8988T (cell line): ENCODE results near the gene ATG14.
"Not testable (repeated sequence)": the region's sequence is repeated elsewhere in the genome, so short reads cannot be mapped to it uniquely, and the experiment has no call there.

Source experiments
- DNase-seq: peaks from one replicate; pipeline ENCODE4 v3.0.0; 2011

ATG14 gene, protein sequence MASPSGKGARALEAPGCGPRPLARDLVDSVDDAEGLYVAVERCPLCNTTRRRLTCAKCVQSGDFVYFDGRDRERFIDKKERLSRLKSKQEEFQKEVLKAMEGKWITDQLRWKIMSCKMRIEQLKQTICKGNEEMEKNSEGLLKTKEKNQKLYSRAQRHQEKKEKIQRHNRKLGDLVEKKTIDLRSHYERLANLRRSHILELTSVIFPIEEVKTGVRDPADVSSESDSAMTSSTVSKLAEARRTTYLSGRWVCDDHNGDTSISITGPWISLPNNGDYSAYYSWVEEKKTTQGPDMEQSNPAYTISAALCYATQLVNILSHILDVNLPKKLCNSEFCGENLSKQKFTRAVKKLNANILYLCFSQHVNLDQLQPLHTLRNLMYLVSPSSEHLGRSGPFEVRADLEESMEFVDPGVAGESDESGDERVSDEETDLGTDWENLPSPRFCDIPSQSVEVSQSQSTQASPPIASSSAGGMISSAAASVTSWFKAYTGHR

DNA sequence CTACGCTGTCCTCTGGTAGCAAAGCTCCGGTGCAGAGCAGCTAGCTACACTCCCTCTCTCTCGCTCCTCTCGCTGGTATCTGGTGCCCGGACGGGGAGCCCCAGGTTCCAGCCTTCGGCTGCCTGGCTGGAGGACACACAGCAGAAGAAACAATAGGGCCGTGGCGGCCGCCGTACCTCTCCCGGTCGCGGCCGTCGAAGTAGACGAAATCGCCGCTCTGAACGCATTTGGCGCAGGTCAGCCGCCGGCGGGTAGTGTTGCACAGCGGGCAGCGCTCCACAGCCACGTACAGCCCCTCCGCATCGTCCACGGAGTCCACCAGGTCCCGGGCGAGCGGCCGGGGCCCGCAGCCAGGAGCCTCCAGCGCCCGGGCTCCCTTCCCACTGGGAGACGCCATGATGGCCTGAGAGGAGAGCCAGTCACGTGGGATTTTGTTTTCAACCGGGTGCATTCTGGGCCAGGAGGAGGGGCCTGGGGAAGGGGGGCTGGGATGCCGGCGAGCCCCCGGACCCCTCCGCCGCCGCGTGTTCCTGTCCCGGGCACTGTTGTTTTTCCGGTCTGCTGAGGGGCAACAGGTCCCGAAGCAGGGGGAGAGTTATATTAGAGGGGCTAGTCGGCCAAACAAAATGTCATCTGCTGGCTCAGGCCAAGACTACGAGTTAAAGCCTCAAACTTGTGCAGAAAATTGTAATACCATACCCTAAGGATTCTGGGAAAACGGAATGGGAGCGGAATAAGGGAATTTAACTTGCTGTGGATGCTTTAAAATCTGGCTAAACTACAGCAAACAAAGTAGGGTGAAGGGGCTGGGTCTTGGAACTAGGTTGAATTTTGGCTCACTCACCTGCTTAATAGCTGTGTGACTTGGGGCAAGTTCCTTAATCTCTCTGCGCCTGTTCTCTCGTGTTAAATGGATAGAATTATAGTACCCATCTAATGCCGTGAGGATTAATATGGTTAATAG, at the start of gene ATG14:
ATG14 (minus strand) TSS at position 405 of the 964 bp plus-strand sequence; CDS start at position 397, 8 bp downstream.
- DNase-seq = peak; percentile 66

DNA sequence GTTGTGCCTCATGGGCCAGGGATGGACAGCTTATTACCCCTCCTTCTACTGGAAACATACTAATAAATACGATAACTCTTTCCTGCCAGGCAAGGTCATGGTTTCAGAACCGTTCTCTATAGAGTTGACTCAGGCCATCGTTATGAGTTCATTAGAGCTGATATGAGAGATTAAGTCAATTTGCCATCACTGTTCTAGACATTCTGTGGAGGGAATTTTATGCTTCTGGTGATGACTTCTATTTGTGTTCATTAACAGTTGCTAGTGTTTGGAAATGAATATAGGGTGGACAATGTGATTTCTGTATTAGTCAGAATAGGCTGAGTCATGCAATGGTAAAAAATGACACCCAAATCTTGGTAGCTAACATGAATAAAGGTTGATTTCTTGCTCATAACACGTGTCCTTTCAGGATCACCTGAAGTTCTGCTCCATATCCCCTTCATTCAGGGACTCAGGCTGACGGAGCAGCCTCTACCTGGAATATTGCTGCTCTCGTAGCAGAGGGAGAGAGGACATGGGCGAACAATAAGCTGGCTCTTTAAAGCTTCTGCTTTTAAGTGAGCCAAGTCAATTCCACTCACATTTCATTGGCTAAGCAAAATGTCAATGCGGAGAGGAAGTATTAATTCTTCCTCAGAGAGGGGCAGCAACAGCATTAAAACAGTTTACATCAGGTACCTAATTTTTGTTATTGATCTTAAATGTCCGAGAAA, 47.3 kb upstream of the ATG14 start:
- no peak for DNase-seq

DNA sequence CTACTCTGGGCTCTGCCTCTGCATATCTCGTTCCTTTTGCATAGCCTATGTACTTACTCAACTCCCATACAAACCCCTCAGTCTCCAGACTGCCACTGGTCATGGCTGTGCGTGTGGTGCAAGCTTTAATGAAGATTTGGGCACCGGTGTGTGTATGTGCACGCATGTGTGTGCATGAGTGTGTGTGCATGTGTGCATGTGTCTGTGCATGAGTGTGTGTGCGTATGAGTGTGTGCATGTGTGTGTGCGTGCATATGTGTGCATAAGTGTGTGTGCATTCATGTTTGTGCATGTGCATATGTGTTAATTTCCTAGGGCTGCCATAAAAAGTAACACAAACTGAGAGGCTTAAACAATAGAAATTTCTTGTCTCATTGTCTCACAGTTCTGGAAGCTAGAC, 45.9 kb upstream of the ATG14 start:
- no peak for DNase-seq

DNA sequence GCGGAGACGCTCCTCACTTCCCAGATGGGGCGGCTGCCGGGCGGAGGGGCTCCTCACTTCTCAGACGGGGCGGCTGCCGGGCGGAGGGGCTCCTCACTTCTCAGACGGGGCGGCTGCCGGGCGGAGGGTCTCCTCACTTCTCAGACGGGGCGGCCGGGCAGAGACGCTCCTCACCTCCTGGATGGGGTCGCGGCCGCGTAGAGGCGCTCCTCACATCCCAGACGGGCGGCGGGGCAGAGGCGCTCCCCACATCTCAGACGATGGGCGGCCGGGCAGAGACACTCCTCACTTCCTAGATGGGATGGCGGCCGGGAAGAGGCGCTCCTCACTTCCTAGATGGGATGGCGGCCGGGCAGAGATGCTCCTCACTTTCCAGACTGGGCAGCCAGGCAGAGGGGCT, 44.8 kb upstream of the ATG14 start:
- DNase-seq = not testable (repeated sequence)

DNA sequence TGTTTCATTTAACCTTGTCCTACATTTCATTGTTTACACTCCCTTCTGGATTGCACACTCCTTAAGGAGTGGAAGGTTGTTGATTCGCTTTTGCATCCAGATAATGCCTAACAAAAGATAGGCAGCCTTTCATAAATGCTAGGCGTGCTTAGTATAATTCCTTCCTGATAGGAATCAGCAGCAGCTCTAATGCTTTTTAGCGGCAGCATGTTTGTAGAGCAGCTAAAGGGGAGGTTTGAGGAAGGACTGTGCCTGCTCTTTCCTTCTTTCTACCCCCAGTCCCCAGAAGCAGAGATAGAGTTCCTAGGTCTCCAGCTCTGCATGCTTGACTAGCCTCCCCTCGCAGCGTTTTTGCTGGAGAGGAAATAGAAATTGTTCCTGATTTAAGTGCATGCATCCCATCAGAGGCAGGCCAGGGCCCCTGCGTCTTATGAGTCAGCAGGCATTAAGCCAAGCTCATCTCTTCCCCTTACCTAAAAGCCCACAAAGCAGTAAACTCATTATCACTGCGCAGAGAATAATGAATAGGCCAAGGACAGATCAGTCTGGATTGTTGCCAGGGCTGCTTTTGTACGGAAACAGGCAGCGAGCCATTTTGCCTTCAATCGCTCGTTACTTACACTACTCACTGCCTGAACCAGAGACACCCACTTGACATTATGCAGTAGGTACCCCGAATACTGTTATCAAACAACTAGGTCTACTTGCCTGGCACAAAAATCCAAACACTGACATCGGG, 42.8 kb upstream of the ATG14 start:
- DNase-seq = no peak

DNA sequence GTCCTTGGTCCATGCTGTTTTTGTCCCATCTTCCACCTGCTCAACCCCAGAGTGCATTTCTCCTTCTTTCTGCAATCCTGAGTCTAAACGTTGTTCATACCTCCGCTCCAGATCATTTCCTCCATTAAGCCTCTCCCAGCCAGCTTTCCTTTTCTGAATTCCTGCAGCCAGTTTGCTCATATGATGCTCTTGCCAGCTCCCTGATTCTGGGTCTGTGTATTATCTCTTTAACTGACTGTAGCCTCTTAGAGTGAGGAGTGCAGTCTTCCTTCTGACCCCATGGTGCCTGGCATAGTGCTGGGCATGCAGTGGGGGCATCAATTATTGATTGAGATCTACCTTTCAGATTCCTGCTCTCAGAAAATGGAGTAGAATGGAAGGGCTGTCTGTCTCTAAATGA, 40.3 kb upstream of the ATG14 start:
- DNase-seq = no peak

DNA sequence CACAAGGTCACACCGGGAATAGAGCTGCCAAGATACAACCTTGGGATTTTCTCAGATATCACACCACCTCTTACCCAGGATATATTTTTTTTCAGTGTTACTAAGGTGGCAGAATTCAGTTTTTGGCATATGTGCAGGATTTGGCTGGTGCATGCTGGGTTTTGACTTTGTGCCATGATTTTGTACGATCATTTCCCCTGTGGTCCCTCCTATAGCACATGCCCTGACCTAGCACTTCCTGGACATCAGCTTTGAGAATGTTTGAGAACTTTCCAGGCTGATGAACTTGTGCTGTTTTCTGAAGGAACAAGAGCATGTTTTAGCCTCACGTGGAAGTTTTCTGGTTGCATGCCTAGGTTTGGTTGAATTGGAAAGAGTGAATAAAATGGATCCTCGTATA, 39.8 kb upstream of the ATG14 start:
- DNase-seq = no peak

DNA sequence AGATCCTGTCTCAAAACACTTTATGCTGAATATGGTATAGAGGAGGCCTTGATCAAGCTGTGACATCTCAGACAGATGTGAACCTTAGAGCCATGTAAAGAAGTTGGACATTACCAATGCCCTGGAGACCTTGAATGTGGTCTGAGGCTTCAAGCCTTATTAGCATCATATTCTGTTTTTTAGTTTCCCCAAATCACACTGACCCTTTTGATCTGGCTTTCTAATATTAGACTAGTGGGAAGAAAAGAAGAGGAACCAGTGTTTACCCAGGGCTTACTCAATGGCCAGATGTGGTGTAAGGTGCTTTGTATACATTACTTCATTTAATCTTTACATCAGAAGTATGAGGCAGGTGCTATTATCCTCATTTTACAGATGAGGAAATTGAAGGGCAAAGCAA, 39.4 kb upstream of the ATG14 start:
- no peak for DNase-seq

DNA sequence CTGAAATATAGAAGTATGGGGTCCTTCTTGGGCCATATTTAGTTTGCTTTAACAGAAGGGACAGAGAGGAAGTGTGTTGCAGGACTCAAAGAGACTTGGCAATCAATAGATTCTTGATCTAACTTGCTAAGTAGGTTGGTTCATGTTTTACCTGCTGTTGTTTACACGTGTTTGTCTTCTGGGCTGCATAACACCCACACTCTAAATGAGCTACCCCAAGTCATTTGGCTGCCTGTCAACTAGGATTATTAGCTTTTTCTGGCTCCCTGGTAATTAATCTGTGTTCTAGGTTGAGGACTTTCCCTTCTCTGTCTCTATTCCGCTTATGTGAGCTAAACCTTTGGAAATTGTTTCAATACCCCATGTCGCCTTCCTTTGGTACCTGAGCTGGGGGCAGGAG, 38.9 kb upstream of the ATG14 start:
- DNase-seq = no peak

DNA sequence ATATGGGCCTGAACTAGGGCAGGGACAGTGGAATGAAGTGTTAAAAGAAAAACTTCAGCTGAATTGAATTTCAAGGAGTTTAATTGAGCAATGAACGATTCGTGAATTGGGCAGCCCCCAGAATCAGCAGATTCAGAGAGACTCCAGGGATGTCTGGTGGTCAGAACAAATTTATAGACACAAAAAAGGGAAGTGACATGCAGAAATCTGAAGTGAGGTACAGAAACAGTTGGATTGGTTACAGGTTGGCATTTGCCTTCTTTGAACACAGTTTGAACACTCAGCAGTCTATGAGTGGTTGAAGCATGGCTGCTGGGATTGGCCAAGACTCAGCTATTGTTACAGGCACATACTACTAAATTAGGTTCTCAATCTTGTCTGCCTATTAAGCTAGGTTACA, 38.5 kb upstream of the ATG14 start:
- DNase-seq = no peak

DNA sequence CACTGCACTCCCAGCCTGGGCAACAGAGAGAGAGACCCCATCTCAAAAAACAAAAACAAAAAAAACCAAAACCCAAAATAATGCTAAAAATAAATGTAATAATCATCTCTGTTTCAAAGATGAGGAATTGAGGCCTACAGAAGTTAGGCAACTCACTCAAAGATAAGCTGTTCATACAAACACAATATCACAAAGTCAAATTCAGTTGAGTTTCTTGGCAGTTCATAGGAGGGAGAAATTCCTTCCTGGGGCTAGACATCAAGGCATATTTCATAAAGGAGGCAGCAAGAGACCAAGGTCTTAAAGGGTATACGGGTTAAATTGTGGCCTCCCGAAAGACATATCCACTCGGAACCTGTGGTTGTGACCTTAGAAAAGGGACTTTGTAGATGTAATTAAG, 37.5 kb upstream of the ATG14 start:
- no peak for DNase-seq

DNA sequence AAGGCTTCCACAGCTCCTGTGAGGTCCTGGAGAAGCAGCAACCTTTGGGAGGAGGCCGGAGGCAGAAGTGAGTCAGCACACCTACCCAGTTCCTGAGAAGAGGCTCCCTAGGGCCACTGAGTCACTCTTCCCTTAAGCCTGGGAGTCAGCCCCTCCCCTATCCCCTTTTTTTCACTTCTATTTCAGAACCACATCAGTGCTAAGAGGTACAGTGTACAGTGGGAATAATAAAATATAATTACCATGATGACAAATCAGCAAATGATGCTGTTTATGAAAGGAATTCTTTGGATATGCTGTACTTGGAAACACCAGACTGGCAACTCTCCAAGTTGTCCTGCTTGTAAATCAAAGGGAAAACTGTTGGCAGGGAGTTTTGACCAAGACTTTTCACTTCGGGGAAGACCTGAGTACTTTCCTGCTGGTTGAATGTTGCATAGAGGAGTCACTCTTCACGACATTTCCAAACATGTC, 36.5 kb upstream of the ATG14 start:
- DNase-seq = peak; percentile 56

DNA sequence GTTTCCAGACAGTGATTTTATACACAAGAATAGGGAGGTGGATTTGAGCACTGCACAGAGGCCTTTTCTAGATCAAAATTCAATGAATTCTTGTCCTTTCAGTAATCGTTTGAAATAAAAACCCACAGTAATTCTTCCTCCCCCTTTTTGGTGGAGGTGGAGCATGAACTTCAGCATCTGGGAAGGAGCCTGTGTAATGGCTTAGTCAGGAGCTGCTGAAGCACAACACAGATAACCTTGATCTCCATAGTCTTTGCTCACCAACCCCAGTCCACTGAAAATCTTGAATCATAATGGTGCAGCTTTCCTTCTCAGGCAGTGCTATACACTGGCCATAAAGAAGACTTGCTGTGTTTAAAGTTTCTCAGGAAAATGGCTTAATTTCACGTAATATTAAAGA, 35.2 kb upstream of the ATG14 start:
- DNase-seq = no peak

DNA sequence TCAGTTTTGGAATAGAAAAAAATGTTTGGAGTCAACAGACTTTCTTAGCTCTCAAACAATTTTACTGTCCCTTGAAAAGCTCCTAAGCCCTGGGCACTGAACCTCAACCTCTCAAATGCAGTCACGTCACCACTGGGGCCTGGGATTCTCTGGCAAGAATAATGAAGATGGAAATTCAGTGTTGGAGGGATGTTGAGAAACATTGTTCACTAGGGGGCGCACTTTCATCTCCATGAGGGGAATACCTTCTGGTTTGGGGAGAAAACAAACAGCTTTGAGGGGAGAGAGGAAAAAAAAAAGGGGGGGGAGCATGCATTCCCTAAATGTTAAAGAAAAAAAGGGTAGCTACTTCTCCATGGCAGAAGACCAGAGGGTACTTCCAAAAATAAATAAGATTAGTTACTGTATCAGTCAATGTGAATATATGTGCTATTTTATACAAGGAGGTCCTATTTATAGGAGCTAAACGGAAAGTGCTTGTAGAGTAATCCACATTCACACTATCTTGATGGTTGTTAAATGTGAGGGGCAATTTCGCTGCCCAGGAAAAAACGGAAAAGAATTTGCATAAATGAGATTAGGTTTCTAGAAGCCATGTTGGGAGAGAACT, 34.6 kb upstream of the ATG14 start:
- DNase-seq = no peak

DNA sequence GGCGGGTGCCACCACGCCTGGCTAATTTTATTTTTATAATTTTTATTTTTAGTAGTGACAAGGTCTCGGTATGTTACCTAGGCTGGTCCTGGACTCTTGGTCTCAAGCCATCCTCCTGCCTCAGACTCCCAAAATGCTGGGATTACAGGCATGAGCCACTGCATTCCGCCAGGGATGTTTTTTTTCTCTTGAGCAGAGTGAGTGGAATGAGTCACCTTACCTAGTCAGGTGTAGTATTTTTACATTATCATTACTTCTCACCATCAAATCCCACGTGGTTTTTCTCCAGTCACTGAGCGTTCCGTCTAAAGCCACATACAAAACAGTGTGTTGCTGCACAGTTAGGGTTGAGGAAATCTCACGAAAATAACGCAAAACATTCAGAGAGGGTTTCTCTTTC, 29.7 kb upstream of the ATG14 start:
- DNase-seq = no peak

DNA sequence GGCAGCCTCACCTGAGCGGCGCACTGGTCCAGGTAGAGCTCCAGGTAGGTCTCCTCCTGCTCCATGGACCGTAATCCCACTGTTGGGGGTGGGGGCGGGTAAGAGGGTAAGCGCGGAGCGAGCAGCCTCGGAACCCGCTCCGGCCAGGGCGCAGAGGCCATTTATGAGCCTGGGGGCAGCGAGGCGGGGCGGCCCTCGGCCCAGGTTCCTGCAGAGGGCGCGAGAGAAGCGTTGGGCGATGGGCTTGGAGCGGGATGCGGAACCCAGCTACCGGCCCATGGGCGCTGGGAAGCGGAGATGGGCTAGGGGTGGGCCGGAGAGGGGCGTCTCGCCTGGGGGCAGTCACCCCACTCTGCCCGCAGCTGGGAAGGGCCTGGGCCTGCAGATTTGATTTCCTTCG, 28.8 kb upstream of the ATG14 start, which contains the start of gene TBPL2:
TBPL2 (minus strand) TSS at position 232 of the 400 bp plus-strand sequence; CDS start at position 65, 167 bp downstream.
- no peak for DNase-seq

DNA sequence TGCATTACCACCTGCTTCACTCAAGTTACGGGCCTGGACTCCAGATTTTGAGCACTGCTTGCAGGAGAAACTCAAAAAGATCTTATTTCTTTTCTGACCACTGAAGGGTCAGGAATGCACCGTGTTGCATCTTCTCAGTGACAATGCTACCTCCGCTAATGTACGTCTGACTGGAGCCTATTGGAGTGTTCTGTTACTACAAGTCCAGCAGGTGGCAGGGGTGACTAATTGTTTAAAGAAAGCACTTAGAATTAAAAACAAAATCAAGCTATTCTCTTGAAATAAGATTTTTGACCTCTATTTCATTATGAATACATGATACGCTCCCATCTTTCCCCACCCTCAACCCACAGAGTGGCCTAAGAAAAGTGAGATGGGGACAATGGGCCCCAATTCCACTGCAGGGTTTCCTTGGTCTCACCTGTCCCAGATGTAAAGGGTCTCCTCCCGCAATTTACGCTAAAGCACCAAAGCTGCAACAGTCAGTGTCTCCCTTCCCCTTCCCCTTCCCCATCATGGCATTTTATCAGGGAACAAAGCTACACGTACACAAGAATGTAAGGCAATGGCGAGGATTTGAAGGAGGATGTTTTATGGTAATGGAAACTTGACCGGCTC, 26.5 kb upstream of the ATG14 start:
- no peak for DNase-seq

DNA sequence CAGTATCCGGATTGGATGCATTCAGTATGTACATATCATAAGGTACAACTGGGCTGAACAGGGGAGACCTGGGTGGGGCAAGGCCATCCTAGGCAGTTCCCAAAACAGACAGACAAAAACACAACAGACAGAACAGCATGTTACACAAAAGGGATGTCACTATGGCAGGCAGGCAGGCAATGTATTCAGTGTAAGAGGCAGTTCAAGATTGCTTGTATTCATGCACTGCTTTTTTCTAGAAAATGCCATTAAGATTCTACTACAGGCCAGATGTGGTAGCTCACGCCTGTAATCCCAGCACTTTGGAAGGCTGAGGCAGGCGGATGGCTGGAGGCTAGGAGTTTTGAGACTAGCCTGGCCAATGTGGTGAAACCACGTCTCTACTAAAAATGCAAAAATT, 25.3 kb upstream of the ATG14 start:
- no peak for DNase-seq

DNA sequence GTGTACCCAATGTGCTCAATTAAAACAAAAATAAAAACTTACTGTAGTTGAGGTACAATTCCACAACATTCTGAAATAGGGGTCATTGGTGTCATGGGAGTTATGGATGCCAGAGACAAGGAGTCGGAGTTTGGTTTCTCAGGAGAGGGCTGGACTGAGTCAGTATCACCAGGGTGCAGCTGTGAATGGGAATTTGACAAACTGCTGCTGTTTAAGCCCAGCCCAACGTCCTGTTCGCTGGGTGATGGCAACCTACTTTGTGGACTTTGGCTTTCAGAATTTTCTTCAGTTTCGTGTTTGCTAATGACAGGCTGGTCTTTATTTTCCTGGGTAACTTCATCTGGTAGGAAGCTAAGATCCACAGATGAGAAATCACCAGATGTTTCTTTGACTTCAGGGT, 24.9 kb upstream of the ATG14 start:
- DNase-seq = no peak

DNA sequence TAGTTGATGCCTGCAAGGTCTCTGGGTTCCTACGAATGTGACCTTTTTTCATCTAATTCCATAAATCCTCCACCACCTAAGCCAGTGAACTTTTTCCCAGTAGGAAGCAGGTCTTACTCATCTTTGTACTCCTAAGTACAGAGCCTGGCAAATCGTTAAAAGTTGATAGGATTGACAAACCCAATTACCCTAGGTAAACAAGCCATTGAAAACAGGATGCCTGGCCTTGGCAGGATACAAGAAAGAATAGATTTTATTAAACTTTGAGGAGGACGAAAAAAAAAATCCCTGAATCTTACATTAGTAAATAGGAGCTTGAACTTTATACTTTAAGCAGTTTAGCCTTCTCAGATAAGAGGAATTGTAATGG, 23.2 kb upstream of the ATG14 start:
- DNase-seq = no peak
